ENCODE data around the gene DYNLL2. TPM values are rescaled to one million over a fixed set of nuclear protein-coding genes. Genes with fewer than 3 reads are reported as not detected.

DYNLL2 gene
- total RNA-seq, 1 experiment from 2014 or later = 24.8 TPM

DNA sequence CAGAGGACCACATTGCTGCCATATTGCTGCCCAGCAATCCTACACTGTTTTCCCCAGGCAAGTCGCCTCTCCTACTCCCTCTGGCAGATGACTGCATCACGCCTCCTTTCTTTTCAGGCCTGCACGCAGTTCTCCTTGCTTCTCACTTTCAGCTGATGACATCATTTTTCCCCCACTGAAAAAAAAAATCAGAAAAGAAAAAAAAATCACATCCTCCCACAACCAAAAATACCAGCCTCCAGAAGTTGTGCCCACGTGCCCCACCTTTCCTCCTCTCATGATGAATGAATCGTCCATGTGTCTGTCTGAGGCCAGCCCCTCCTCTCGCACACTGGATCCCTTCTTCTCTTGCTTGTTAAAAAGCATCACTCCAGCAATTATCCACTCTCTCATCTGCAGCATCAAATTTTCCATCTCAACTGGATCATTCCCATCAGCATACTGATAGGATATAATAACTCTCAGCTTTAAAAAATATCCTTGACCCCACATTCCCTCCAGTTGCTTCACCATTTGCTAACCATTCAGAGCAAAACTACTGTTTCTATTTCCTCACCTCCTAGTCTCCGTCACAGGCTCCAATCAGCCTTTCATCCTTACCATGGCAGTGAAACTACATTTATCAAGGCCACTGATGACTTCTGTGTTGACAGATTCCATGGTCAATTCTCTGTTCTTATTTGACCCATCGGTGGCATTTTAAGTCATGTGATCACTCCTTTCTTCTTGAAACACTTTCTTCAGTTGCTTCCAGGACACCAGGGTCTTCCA is 30.1 kb upstream of the DYNLL2 start:
- no TSS peak for BruUV-seq (replicated peaks)
- no peaks in the 10 kb centered on the region for H3K4me1 Mint-ChIP-seq (ENCODE audit: low read depth, unreplicated experiment)
- no peak for DNase-seq
- no peaks in the 10 kb centered on the region for H3K9me3 Mint-ChIP-seq (ENCODE audit: low read depth, unreplicated experiment)
- intact Hi-C loops (cut with micrococcal nuclease; ENCODE audit: unreplicated experiment) = no loop called here
- peaks cover 68% of the 10 kb centered on the region for H3K27me3 Mint-ChIP-seq (ENCODE audit: unreplicated experiment)
- H3K4me3 Mint-ChIP-seq (ENCODE audit: low read depth, unreplicated experiment) = no peak overlapping the region
- CTCF ChIA-PET = no interaction called here
- TF ChIP-seq, protein P1, sequence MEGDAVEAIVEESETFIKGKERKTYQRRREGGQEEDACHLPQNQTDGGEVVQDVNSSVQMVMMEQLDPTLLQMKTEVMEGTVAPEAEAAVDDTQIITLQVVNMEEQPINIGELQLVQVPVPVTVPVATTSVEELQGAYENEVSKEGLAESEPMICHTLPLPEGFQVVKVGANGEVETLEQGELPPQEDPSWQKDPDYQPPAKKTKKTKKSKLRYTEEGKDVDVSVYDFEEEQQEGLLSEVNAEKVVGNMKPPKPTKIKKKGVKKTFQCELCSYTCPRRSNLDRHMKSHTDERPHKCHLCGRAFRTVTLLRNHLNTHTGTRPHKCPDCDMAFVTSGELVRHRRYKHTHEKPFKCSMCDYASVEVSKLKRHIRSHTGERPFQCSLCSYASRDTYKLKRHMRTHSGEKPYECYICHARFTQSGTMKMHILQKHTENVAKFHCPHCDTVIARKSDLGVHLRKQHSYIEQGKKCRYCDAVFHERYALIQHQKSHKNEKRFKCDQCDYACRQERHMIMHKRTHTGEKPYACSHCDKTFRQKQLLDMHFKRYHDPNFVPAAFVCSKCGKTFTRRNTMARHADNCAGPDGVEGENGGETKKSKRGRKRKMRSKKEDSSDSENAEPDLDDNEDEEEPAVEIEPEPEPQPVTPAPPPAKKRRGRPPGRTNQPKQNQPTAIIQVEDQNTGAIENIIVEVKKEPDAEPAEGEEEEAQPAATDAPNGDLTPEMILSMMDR (IDR thresholded peaks at IDR 0.05; ENCODE audit: unreplicated experiment) = no peak
- H3K36me3 Mint-ChIP-seq (ENCODE audit: insufficient read depth, unreplicated experiment) = no peaks in the 10 kb centered on the region
- H3K27ac Mint-ChIP-seq (ENCODE audit: unreplicated experiment) = no peak overlapping the region

DNA sequence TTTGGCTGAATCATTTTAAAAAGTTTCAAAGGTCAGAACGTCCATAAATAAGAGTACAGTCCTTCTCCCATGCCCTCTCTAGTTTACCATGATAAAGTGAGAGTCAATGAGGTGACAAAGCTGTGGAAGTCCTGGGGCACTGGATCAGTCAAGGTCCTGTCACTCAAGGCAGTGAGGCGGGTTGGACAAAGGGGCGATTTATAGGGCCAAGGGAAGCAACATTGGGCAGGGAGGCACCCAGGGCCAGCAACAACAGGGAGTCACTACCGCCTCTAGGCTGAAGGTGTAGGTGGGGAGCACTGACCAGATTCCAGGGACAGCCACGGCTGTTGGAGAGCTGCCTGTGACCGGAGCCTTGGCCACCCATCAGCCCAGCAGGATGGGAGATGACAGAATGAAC is 28.6 kb upstream of the DYNLL2 start:
- Mint-ChIP-seq H3K9me3 (ENCODE audit: low read depth, unreplicated experiment) (no peaks in the 10 kb centered on the region), H3K4me3 (ENCODE audit: low read depth, unreplicated experiment) (no peak overlapping the region), H3K27ac (ENCODE audit: unreplicated experiment) (no peak overlapping the region), H3K4me1 (ENCODE audit: low read depth, unreplicated experiment) (no peaks in the 10 kb centered on the region), H3K27me3 (ENCODE audit: unreplicated experiment) (peaks cover 78% of the 10 kb centered on the region), H3K36me3 (ENCODE audit: insufficient read depth, unreplicated experiment) (no peaks in the 10 kb centered on the region)
- DNase-seq = no peak
- intact Hi-C loops (cut with micrococcal nuclease; ENCODE audit: unreplicated experiment) = no loop called here
- CTCF ChIA-PET = no interaction called here
- TF ChIP-seq, protein P1 (IDR thresholded peaks at IDR 0.05; ENCODE audit: unreplicated experiment) = no peak
- BruUV-seq (replicated peaks) = no TSS peak

DNA sequence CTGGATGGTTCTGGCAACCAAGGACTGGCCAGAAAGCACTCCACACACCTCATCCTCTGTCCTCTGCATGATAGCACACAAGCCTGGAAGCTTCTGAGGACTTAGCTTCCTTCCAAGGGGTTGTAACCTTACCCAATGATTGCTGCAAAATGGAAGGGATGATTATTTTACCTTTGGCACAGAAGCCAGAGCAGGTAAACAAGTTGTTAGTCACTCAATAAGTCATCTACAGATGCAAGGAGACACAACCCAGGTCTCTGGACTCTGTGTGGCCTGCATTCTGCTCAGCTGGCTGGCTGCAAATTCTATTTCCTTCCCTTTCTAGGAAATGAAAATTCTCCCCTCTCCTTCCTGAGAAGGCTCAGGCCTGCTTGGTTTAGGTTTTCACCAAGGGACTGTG is 26.7 kb upstream of the DYNLL2 start:
- Mint-ChIP-seq H3K27me3 (ENCODE audit: unreplicated experiment) (peaks cover 87% of the 10 kb centered on the region), H3K27ac (ENCODE audit: unreplicated experiment) (no peak overlapping the region), H3K9me3 (ENCODE audit: low read depth, unreplicated experiment) (no peaks in the 10 kb centered on the region), H3K4me3 (ENCODE audit: low read depth, unreplicated experiment) (no peak overlapping the region), H3K4me1 (ENCODE audit: low read depth, unreplicated experiment) (no peaks in the 10 kb centered on the region), H3K36me3 (ENCODE audit: insufficient read depth, unreplicated experiment) (no peaks in the 10 kb centered on the region)
- TF ChIP-seq, protein P1 (IDR thresholded peaks at IDR 0.05; ENCODE audit: unreplicated experiment) = no peak
- intact Hi-C loops (cut with micrococcal nuclease; ENCODE audit: unreplicated experiment) = no loop called here
- CTCF ChIA-PET = no interaction called here
- DNase-seq = no peak
- BruUV-seq (replicated peaks) = no TSS peak

DNA sequence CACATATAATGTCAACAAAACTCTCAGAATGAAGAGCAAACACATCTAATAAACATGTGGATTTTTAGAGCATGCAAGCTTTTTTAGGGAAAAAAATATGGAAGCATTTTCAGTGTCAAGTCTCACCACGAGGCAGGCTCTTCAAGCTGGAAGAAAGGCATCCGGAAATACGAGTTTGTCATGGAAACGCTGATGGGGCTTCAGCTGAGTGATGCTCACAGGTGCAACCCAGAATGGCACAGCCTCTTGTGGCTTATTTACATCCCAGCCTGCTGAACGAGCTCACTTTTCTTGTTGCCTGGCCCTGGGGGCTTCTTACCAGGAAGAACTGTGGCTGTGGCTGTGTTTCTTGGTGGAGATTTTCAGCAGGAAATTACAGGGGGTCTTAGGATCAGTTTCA is 24.1 kb upstream of the DYNLL2 start:
- Mint-ChIP-seq H3K27ac (ENCODE audit: unreplicated experiment) (no peak overlapping the region), H3K9me3 (ENCODE audit: low read depth, unreplicated experiment) (no peaks in the 10 kb centered on the region), H3K4me1 (ENCODE audit: low read depth, unreplicated experiment) (no peaks in the 10 kb centered on the region), H3K36me3 (ENCODE audit: insufficient read depth, unreplicated experiment) (no peaks in the 10 kb centered on the region), H3K27me3 (ENCODE audit: unreplicated experiment) (peaks cover 77% of the 10 kb centered on the region), H3K4me3 (ENCODE audit: low read depth, unreplicated experiment) (no peak overlapping the region)
- intact Hi-C loops (cut with micrococcal nuclease; ENCODE audit: unreplicated experiment) = no loop called here
- CTCF ChIA-PET = no interaction called here
- TF ChIP-seq, protein P1 (IDR thresholded peaks at IDR 0.05; ENCODE audit: unreplicated experiment) = no peak
- BruUV-seq (replicated peaks) = no TSS peak
- DNase-seq = no peak

Data from Calu3 (cell line).